ENCODE measurements around the gene FAN1.
"Not testable (repeated sequence)": the region's sequence is repeated elsewhere in the genome, so short reads cannot be mapped to it uniquely, and the experiment has no call there.

FAN1 gene

DNA sequence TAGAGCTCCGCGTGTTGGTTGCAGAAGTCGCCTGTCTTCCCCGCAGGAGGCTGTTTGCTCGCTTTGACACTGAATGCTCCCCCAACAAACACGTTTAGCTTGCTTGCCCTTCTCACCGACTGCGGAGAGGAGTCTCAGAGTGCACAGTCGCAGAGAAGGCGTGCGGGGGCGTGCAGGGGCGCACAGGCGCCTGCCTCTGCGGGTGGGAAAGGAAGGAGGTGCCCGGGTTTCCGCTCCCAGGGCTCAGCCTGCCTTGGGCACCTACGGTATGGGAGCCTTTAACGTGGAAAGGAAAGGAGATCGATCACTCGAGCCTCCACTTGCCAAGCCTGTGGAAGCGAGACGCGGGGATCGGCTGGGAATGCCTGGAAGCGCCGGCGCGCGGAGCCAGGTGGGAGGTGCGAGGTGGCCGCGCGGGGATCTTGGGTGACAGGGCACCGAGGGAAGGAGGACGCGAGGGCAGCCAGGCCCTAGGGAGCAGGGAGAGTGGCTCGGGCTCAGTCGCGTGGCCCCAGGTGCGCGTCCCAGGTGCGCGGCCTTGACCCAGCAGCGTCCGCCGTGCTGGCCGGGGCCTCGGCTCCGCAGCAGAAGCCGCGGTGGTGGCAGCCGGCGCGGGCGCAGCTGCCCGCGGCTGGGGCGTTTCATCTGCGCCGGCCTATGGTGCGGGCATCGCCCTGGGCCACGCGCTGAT, at the start of gene FAN1:
Gene FAN1 (plus strand): TSS at position 419 of the 691 bp plus-strand sequence. CDS start 749 bp downstream, outside the sequence.
- peak; percentile 92 for DNase-seq (ENCODE audit: low spot score)

- DNase-seq (ENCODE audit: low spot score): peak; percentile 63
Observed at GRCh38 chr15:30859091-30859874, 44.4 kb upstream of the FAN1 start.

GRCh38 chr15:30865257-30865656, 38.5 kb upstream of the FAN1 start:
- DNase-seq (ENCODE audit: low spot score): no peak

DNA sequence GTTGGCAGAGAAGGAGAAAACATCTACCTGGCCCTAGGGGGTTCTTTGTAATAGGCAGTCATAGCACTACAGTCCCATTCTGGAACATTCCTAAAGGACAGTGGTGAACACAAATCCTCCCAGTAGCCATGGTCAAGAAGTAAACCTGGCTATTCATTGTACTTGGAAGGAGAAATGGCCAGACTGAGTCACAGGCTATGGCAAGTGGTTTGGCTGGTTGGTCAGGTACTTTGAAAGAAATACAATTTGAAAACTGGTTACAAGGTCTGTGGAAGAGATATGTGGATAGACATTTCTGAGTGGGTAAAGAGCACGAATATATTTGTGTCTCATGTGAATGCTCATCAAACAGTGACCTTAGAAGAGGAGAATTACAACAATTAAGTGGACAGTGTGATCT, 33.0 kb upstream of the FAN1 start:
- no peak for DNase-seq (ENCODE audit: low spot score)

GRCh38 chr15:30872341-30872748, 31.4 kb upstream of the FAN1 start:
- DNase-seq (ENCODE audit: low spot score): peak; percentile 56

- DNase-seq (ENCODE audit: low spot score): no peak
Observed at GRCh38 chr15:30877070-30877469, 26.6 kb upstream of the FAN1 start.

DNA sequence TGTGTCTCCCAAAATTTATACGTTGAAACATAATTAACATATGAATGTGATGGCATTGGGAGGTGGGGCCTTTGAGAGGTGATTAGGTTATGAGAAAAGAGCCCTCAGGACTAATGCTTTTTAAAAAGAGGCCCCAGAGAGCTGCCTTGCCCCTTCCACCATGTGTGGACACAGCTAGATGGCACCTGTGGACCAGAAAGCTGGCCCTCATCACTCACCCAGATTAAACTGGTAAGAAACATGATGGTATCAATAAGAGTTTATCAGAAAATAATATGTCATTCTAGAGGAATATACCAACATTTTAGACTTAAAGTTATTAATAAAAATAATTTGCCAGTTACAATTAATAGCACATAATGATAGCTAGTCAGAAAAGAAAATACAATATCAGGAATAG, 25.2 kb upstream of the FAN1 start:
- no peak for DNase-seq (ENCODE audit: low spot score)

GRCh38 chr15:30882849-30883433, 20.8 kb upstream of the FAN1 start:
- DNase-seq (ENCODE audit: low spot score): no peak

GRCh38 chr15:30883666-30884065, 20.0 kb upstream of the FAN1 start:
- DNase-seq (ENCODE audit: low spot score): not testable (repeated sequence)

GRCh38 chr15:30885814-30886213, 17.9 kb upstream of the FAN1 start:
- peak; percentile 37 for DNase-seq (ENCODE audit: low spot score)

DNA sequence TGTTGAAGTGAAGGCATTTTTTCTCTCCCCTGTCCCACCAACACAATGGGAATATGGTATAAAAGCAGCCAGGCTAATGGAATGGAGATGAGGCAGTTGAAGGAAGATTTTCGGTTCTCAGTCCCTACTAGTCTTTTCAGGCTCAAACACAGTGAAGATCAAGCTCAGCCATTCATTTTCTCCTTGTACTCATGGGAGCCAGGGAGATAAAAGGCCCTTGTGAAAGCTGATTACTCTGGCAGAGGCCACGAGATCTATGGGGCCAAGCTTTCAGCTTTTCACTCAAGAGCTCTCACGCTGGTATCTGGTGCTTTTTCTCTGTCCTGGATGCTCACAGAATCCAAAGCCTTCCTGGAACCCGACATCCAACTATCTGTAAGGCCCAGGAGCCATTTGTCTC, 14.5 kb upstream of the FAN1 start:
- no peak for DNase-seq (ENCODE audit: low spot score)

- DNase-seq (ENCODE audit: low spot score): no peak
Observed at GRCh38 chr15:30895461-30896210, 8.1 kb upstream of the FAN1 start.

DNA sequence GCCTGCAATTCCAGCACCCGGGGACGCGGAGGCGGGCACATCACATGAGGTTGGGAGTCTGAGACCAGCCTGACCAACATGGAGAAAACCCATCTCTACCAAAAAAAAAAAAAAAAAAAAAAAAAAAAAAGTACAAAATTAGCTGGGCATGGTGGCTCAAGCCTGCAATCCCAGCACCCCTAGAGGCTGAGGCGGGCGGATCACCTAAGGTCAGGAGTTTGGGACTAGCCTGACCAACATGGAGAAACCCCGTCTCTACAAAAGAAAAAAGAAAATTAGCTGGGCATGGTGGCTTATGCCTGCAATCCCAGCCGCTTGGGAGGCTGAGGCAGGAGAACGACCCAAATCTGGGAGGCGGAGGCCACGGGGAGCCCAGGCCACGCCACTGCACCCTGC, 7.5 kb upstream of the FAN1 start:
- DNase-seq (ENCODE audit: low spot score): no peak

GRCh38 chr15:30901889-30902288, 1.8 kb upstream of the FAN1 start:
- no peak for DNase-seq (ENCODE audit: low spot score)

GRCh38 chr15:30904812-30905211, 1.1 kb downstream of the FAN1 start:
- DNase-seq (ENCODE audit: low spot score): no peak

- DNase-seq (ENCODE audit: low spot score): no peak
Observed at GRCh38 chr15:30905821-30906220, 2.1 kb downstream of the FAN1 start.

DNA sequence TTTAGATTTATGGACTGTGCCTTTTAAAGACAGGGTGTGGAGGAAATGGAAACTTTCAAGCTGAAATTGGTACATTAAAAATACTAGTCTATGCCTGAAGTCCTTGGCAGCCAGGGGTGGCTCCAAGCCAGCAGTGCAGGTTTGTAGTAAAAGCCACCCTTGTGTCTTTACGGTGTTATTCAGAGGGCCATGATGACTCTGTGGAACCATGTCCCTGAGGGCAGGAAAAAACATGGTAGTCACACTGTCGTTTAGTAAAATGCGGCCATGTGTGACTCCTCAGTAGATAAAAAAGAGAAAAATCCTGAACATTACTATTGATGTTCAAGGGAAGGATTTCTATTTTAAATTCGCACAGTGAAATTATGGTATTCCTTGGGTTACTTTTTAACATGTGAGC, 2.7 kb downstream of the FAN1 start:
- DNase-seq (ENCODE audit: low spot score): no peak

DNA sequence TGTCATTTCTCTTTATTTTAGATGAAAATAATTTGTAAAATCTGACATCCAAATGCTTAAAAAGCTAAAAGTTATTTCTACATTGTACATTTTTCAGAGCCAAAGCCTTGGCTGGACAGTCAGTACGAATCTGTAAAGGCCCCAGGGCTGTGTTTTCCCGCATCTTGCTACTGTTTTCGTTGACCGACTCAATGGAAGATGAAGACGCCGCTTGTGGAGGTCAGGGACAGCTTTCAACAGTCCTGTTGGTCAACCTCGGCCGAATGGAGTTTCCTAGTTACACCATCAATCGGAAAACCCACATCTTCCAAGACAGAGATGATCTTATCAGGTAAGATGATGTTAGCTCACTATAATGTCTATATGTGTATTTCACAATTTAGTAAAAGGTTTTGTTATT, 10.0 kb downstream of the FAN1 start:
- DNase-seq (ENCODE audit: low spot score): no peak

GRCh38 chr15:30917013-30917412, 13.3 kb downstream of the FAN1 start:
- no peak for DNase-seq (ENCODE audit: low spot score)

DNA sequence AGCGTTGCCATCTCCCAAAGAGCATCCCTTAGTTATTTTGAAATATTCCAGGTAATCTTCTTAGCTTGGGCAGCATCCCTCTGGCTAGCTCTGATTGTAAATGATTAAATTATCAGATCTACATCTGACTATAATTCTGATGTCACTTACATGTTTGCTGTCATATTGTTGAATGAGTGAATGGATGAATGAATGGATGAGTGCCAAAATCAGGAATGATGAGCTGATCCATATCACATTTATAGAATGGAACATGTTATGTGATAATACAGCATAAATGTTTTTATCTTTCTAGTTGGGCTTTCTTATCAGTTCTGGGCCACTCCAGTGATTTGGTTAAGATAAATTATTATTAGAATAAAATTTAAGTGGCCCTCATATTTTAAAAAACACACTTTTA, 14.0 kb downstream of the FAN1 start:
- DNase-seq (ENCODE audit: low spot score): no peak

- no peak for DNase-seq (ENCODE audit: low spot score)
Observed at GRCh38 chr15:30918366-30918765, 14.7 kb downstream of the FAN1 start.

GRCh38 chr15:30919877-30920550, 16.3 kb downstream of the FAN1 start:
- no peak for DNase-seq (ENCODE audit: low spot score)
